ENCODE results near the gene CRYL1. TPM values are rescaled to one million over a fixed set of nuclear protein-coding genes. Genes with fewer than 3 reads are reported as not detected.

Gene CRYL1
- polyA plus RNA-seq, 3 donors: 35.0 to 70.2 (median 51.4) TPM

GRCh38 chr13:20399961-20400360 is 125.7 kb downstream of the CRYL1 start:
- intact Hi-C loops (cut with micrococcal nuclease): no loop called here
- 95% methylated on average over 4 of the region's 4 CpGs for WGBS (ENCODE audit: insufficient coverage)
- H3K4me1 Mint-ChIP-seq: peaks cover 2% of the 10 kb centered on the region

GRCh38 chr13:20399515-20399914 is 126.1 kb downstream of the CRYL1 start:
- Histone ChIP-seq H3K27ac (ENCODE audit: low read depth in 1 of 2, low read length in 2 of 2) (no peak overlapping the region), H3K4me3 (replicated peaks in 1 of 3; ENCODE audit: low read depth in 2 of 3, low read length in 3 of 3) (no peak overlapping the region), H2AFZ (ENCODE audit: insufficient read depth, low read depth, low read length, poor library complexity, severe bottlenecking) (no peak overlapping the region), H3K79me2 (ENCODE audit: insufficient read depth, low read length) (no peaks in the 10 kb centered on the region), H3K36me3 (replicated peaks in 1 of 2; ENCODE audit: control insufficient read depth in 1 of 2, insufficient read depth in 2 of 2, low read length in 2 of 2) (peaks cover 0 to 13% of the 10 kb centered on the region in 2 donors), H3K4me1 (ENCODE audit: control insufficient read depth in 1 of 2, insufficient read depth in 2 of 2, low read length in 2 of 2) (no peaks in the 10 kb centered on the region), H3K4me2 (replicated peaks; ENCODE audit: extremely low read depth, low read length, poor library complexity, severe bottlenecking) (no peak overlapping the region), H3K9ac (ENCODE audit: insufficient read depth, low read length, poor library complexity, severe bottlenecking) (no peak overlapping the region), H3K9me3 (replicated peaks in 1 of 2; ENCODE audit: control insufficient read depth in 1 of 2, insufficient read depth in 1 of 2, low read length in 2 of 2) (no peaks in the 10 kb centered on the region), H4K20me1 (ENCODE audit: insufficient read depth, low read length) (no peaks in the 10 kb centered on the region), H3K27me3 (ENCODE audit: control insufficient read depth in 2 of 2, insufficient read depth in 2 of 2, low read length in 2 of 2) (no peaks in the 10 kb centered on the region)
- H3K27ac Mint-ChIP-seq: no peak overlapping the region
- H3K36me3 Mint-ChIP-seq: peaks cover 0 to 6% of the 10 kb centered on the region in 2 donors
- TF ChIP-seq CTCF (IDR thresholded peaks at IDR 0.05): no peak
- peaks cover 0 to 4% (median 0%) of the 10 kb centered on the region in 3 donors for H3K27me3 Mint-ChIP-seq (ENCODE audit: low read depth in 3 of 3)
- intact Hi-C loops (cut with micrococcal nuclease): no loop called here
- H3K4me1 Mint-ChIP-seq: peaks cover 2% of the 10 kb centered on the region
- H3K9me3 Mint-ChIP-seq: peaks cover 0 to 2% (median 0%) of the 10 kb centered on the region in 7 donors
- WGBS (ENCODE audit: insufficient coverage): 84% methylated on average over 5 of the region's 5 CpGs
- H3K4me3 Mint-ChIP-seq: no peak overlapping the region
- DNase-seq: no peak

More at GRCh38 chr13:20399961-20400360, 125.7 kb downstream of the CRYL1 start:
- Histone ChIP-seq H3K27me3 (ENCODE audit: control insufficient read depth in 2 of 2, insufficient read depth in 2 of 2, low read length in 2 of 2) (no peaks in the 10 kb centered on the region), H2AFZ (ENCODE audit: insufficient read depth, low read depth, low read length, poor library complexity, severe bottlenecking) (no peak overlapping the region), H3K9ac (ENCODE audit: insufficient read depth, low read length, poor library complexity, severe bottlenecking) (no peak overlapping the region), H3K4me2 (replicated peaks; ENCODE audit: extremely low read depth, low read length, poor library complexity, severe bottlenecking) (no peak overlapping the region), H3K36me3 (replicated peaks in 1 of 2; ENCODE audit: control insufficient read depth in 1 of 2, insufficient read depth in 2 of 2, low read length in 2 of 2) (peaks cover 0 to 16% of the 10 kb centered on the region in 2 donors), H3K4me3 (replicated peaks in 1 of 3; ENCODE audit: low read depth in 2 of 3, low read length in 3 of 3) (no peak overlapping the region), H3K4me1 (ENCODE audit: control insufficient read depth in 1 of 2, insufficient read depth in 2 of 2, low read length in 2 of 2) (no peaks in the 10 kb centered on the region), H3K79me2 (ENCODE audit: insufficient read depth, low read length) (no peaks in the 10 kb centered on the region), H3K27ac (ENCODE audit: low read depth in 1 of 2, low read length in 2 of 2) (no peak overlapping the region), H3K9me3 (replicated peaks in 1 of 2; ENCODE audit: control insufficient read depth in 1 of 2, insufficient read depth in 1 of 2, low read length in 2 of 2) (no peaks in the 10 kb centered on the region), H4K20me1 (ENCODE audit: insufficient read depth, low read length) (no peaks in the 10 kb centered on the region)
- Mint-ChIP-seq H3K27me3 (ENCODE audit: low read depth in 3 of 3) (peaks cover 0 to 4% (median 0%) of the 10 kb centered on the region in 3 donors), H3K9me3 (peaks cover 0 to 2% (median 0%) of the 10 kb centered on the region in 7 donors), H3K36me3 (peaks cover 0 to 6% of the 10 kb centered on the region in 2 donors), H3K4me3 (no peak overlapping the region), H3K27ac (no peak overlapping the region)
- no peak for DNase-seq
- no peak for TF ChIP-seq CTCF (IDR thresholded peaks at IDR 0.05)
